GM19455 (cell line): Measurements from ENCODE around the gene TOX2.

ENCODE experiments used
- ATAC-seq: cut with Tn5 transposase; IDR thresholded peaks from one replicate; pipeline ENCODE4 v1.9.1; 2021; ENCODE audit not compliant: unreplicated experiment

TOX2 gene

GRCh38 chr20:43994486-43995100, 79.9 kb downstream of the TOX2 start:
- ATAC-seq, result no peak

- no peak for ATAC-seq
These were observed 81.0 kb downstream of the TOX2 start for GRCh38 chr20:43995645-43996044.

GRCh38 chr20:43996240-43996930, 81.7 kb downstream of the TOX2 start:
- no peak for ATAC-seq

- no peak for ATAC-seq
These were observed 85.2 kb downstream of the TOX2 start for GRCh38 chr20:43999848-44000247.

- no peak for ATAC-seq
These were observed 87.3 kb downstream of the TOX2 start for GRCh38 chr20:44001667-44002596.

GRCh38 chr20:44002861-44003260, 88.2 kb downstream of the TOX2 start:
- ATAC-seq, result no peak

GRCh38 chr20:44003609-44004008, 89.0 kb downstream of the TOX2 start:
- ATAC-seq, result no peak

GRCh38 chr20:44004306-44004915, 89.8 kb downstream of the TOX2 start:
- no peak for ATAC-seq

GRCh38 chr20:44005661-44006060, 91.0 kb downstream of the TOX2 start:
- no peak for ATAC-seq

- no peak for ATAC-seq
These were observed 91.5 kb downstream of the TOX2 start for GRCh38 chr20:44006126-44006525.

- ATAC-seq, result no peak
These were observed 91.9 kb downstream of the TOX2 start for GRCh38 chr20:44006578-44006977.

GRCh38 chr20:44008806-44009678, 94.4 kb downstream of the TOX2 start:
- no peak for ATAC-seq

GRCh38 chr20:44009679-44009992, 95.0 kb downstream of the TOX2 start:
- ATAC-seq, result no peak

GRCh38 chr20:44010162-44010704, 95.6 kb downstream of the TOX2 start:
- ATAC-seq, result no peak

- ATAC-seq, result no peak
These were observed 96.7 kb downstream of the TOX2 start for GRCh38 chr20:44011251-44011940.

- ATAC-seq, result no peak
These were observed 98.0 kb downstream of the TOX2 start for GRCh38 chr20:44012466-44013226.

- no peak for ATAC-seq
These were observed 100.4 kb downstream of the TOX2 start for GRCh38 chr20:44014807-44015732.

- ATAC-seq, result no peak
These were observed 101.1 kb downstream of the TOX2 start for GRCh38 chr20:44015733-44016103.
